H1 (cell line): ENCODE measurements around the gene ORMDL1.

ENCODE experiments used
- BRCA1 ChIP-seq: IDR thresholded peaks from 2 replicates; pipeline ENCODE4 v1.6.1; 2012; ENCODE audit warnings: low read depth, low read length, improper control_type of control experiment
- CTCF ChIP-seq, 3 experiments: IDR thresholded peaks; 1 replicate in 2 of 3; 2 replicates in 1 of 3; pipeline versions ENCODE4 v1.5.1 to v1.6.1; 2011; ENCODE audit warnings: low read length in 3 of 3, mild to moderate bottlenecking in 3 of 3, inconsistent platforms in 2 of 3, low read depth in 1 of 3, moderate library complexity in 1 of 3; ENCODE audit not compliant: insufficient read depth in 1 of 3; ENCODE audit errors: control extremely low read depth in 1 of 3
- E2F6 ChIP-seq: IDR thresholded peaks from 2 replicates; pipeline ENCODE4 v1.6.1; 2012; ENCODE audit warnings: inconsistent platforms
- EP300 ChIP-seq, 2 experiments: IDR thresholded peaks; 1 replicate in 1 of 2; 2 replicates in 1 of 2; pipeline ENCODE4 v1.6.1; 2011 to 2012; ENCODE audit warnings: low read depth in 2 of 2, low read length in 2 of 2, mild to moderate bottlenecking in 2 of 2, borderline replicate concordance in 1 of 2, inconsistent platforms in 1 of 2, moderate library complexity in 1 of 2
- HDAC6 ChIP-seq: IDR thresholded peaks from one replicate; pipeline ENCODE4 v1.7.1; 2012; ENCODE audit warnings: low read depth, mild to moderate bottlenecking, inconsistent platforms, low read length, moderate library complexity
- NRF1 ChIP-seq: IDR thresholded peaks from 2 replicates; pipeline ENCODE4 v1.6.1; 2011; ENCODE audit warnings: mild to moderate bottlenecking, low read depth, low read length, improper control_type of control experiment
- POLR2A ChIP-seq, 2 experiments: IDR thresholded peaks; 1 replicate in 1 of 2; 2 replicates in 1 of 2; pipeline ENCODE4 v1.6.1; 2011; ENCODE audit warnings: low read depth in 2 of 2, low read length in 2 of 2, mild to moderate bottlenecking in 2 of 2; ENCODE audit errors: control extremely low read depth in 1 of 2
- ZNF274 ChIP-seq: IDR thresholded peaks from 2 replicates; pipeline ENCODE4 v1.7.0; 2012; ENCODE audit warnings: low read length, borderline replicate concordance; ENCODE audit errors: extremely low read depth

GRCh38 chr2:189826039-189826438 is 41.9 kb upstream of the ORMDL1 start:
- TF ChIP-seq EP300 (IDR thresholded peaks at IDR 0.05; ENCODE audit: borderline replicate concordance in 1 of 2, low read depth in 2 of 2, low read length in 2 of 2) (no peak), BRCA1 (no peak), CTCF (IDR thresholded peaks at IDR 0.05; ENCODE audit: control extremely low read depth in 1 of 3, insufficient read depth in 1 of 3, low read depth in 1 of 3, low read length in 3 of 3) (no peak), POLR2A (IDR thresholded peaks at IDR 0.05; ENCODE audit: control extremely low read depth in 1 of 2, low read depth in 2 of 2, low read length in 2 of 2) (no peak), ZNF274 (no peak), E2F6 (no peak), NRF1 (no peak), HDAC6 (no peak)
